Thyroid gland (tissue), 4 donors: ENCODE measurements around the gene SLC6A17. TPM values are rescaled to one million over a fixed set of nuclear protein-coding genes. Genes with fewer than 3 reads are reported as not detected.

Experiments
- DNase-seq, 2 donors: peaks; one replicate each; pipeline ENCODE4 v3.0.0-alpha.2; 2019
- H3K27ac ChIP-seq, 3 donors: fragments of 200-600 bp; sonication (generic); 1 replicate in 2 of 3; 2 replicates in 1 of 3; pipeline ENCODE4 v1.5.1; 2016 to 2019; ENCODE audit warnings: mild to moderate bottlenecking in 1 of 3, moderate library complexity in 1 of 3
- H3K27me3 ChIP-seq: fragments of 200-600 bp; sonication (generic); one replicate; pipeline ENCODE4 v1.5.1; 2019
- H3K36me3 ChIP-seq, 2 donors: fragments of 200-600 bp; sonication (generic); one replicate each; pipeline ENCODE4 v1.5.1; 2016 to 2019
- H3K4me1 ChIP-seq, 2 donors: fragments of 200-600 bp; sonication (generic); one replicate each; pipeline ENCODE4 v1.5.1; 2017 to 2019
- H3K4me3 ChIP-seq, 3 donors: fragments of 200-600 bp; sonication (generic); replicated peaks in 1 of 3; 1 replicate in 2 of 3; 2 replicates in 1 of 3; pipeline ENCODE4 v1.5.1; 2016; ENCODE audit warnings: mild to moderate bottlenecking in 1 of 3
- H3K9me3 ChIP-seq: fragments of 200-600 bp; sonication (generic); one replicate; pipeline ENCODE4 v1.5.1; 2017
- CTCF ChIP-seq, 6 experiments: fragments of 200-600 bp in 3 of 6; fragments of 450-650 bp in 3 of 6; sonication (generic) in 3 of 6; IDR thresholded peaks; one replicate each; pipeline ENCODE4 v1.5.1; 2016 to 2019; ENCODE audit warnings: antibody characterized with exemption in 6 of 6, mild to moderate bottlenecking in 2 of 6, inconsistent platforms in 1 of 6, moderate library complexity in 1 of 6
- POLR2A ChIP-seq, 2 donors: fragments of 450-650 bp; IDR thresholded peaks; one replicate each; pipeline ENCODE4 v1.6.1; 2017; ENCODE audit warnings: antibody characterized with exemption in 2 of 2, mild to moderate bottlenecking in 2 of 2, moderate library complexity in 1 of 2
- WGBS, 2 donors: methylation state at CpG; one replicate each; pipeline ENCODE4 v1.1.5; 2017; 5-methylcytosine and 5-hydroxymethylcytosine counted together
- intact Hi-C: fragments of 100-400 bp; cut with DNase I; formaldehyde crosslinking; loops from one replicate; pipeline ENCODE4 v1.15.1; 2023
- total RNA-seq, 4 donors: library from RNA; depleted of rRNA; stranded (reverse); fragments of >200 nt; gene quantifications; one replicate each; pipeline ENCODE4 v1.2.3, GENCODE V29; 2016

Gene SLC6A17
- total RNA-seq, 4 donors from 2014 or later, result under 0.01 to 0.49 (median 0.18) TPM

GRCh38 chr1:110237386-110238152 lies 87.3 kb downstream of the SLC6A17 start:
- intact Hi-C loops, result no loop called here
- Histone ChIP-seq H3K27ac (no peak overlapping the region), H3K9me3 (no peaks in the 10 kb centered on the region), H3K27me3 (no peaks in the 10 kb centered on the region), H3K4me3 (no peak overlapping the region), H3K4me1 (no peaks in the 10 kb centered on the region), H3K36me3 (no peaks in the 10 kb centered on the region)
- TF ChIP-seq POLR2A (IDR thresholded peaks at IDR 0.05) (no peak), CTCF (IDR thresholded peaks at IDR 0.05) (no peak)
- WGBS, 2 donors, result 57 to 60% methylated on average over 10 to 13 of the region's 13 CpGs
- peak; percentile 78 to 83 for DNase-seq

GRCh38 chr1:110239441-110240430 lies 89.4 kb downstream of the SLC6A17 start:
- Histone ChIP-seq H3K27me3 (no peaks in the 10 kb centered on the region), H3K27ac (no peak overlapping the region), H3K36me3 (no peaks in the 10 kb centered on the region), H3K4me3 (no peak overlapping the region), H3K9me3 (no peaks in the 10 kb centered on the region), H3K4me1 (no peaks in the 10 kb centered on the region)
- no peak for TF ChIP-seq POLR2A (IDR thresholded peaks at IDR 0.05)
- TF ChIP-seq CTCF (IDR thresholded peaks at IDR 0.05), result no peak
- no peak for DNase-seq
- WGBS, 2 donors, result 73 to 82% methylated on average over 11 of the region's 11 CpGs
- intact Hi-C loops, result no loop called here

GRCh38 chr1:110240476-110241210 lies 90.3 kb downstream of the SLC6A17 start:
- no peaks in the 10 kb centered on the region for H3K36me3 ChIP-seq
- 68 to 95% methylated on average over 4 to 6 of the region's 13 CpGs for WGBS, 2 donors
- no peaks in the 10 kb centered on the region for H3K27me3 ChIP-seq
- no peak overlapping the region for H3K27ac ChIP-seq
- DNase-seq, result no peak
- no peaks in the 10 kb centered on the region for H3K9me3 ChIP-seq
- intact Hi-C loops, result no loop called here
- no peak overlapping the region for H3K4me3 ChIP-seq
- H3K4me1 ChIP-seq, result no peaks in the 10 kb centered on the region
- TF ChIP-seq CTCF (IDR thresholded peaks at IDR 0.05), result no peak
- no peak for TF ChIP-seq POLR2A (IDR thresholded peaks at IDR 0.05)

GRCh38 chr1:110241516-110241915 lies 91.2 kb downstream of the SLC6A17 start:
- Histone ChIP-seq H3K9me3 (no peaks in the 10 kb centered on the region), H3K27me3 (no peaks in the 10 kb centered on the region), H3K36me3 (no peaks in the 10 kb centered on the region), H3K4me1 (no peaks in the 10 kb centered on the region), H3K27ac (no peak overlapping the region), H3K4me3 (no peak overlapping the region)
- no peak for TF ChIP-seq CTCF (IDR thresholded peaks at IDR 0.05)
- TF ChIP-seq POLR2A (IDR thresholded peaks at IDR 0.05), result no peak
- WGBS, 2 donors, result 36 to 53% methylated on average over 2 of the region's 2 CpGs
- no peak for DNase-seq
- intact Hi-C loops, result no loop called here
